Measurements from ENCODE around the gene TRIM63. TPM values are rescaled to one million over a fixed set of nuclear protein-coding genes. Genes with fewer than 3 reads are reported as not detected.

Gene TRIM63
- total and polyA plus RNA-seq, 2 donors (not counting 1 experiment from before 2014, with no cell fraction given), result not detected

DNA sequence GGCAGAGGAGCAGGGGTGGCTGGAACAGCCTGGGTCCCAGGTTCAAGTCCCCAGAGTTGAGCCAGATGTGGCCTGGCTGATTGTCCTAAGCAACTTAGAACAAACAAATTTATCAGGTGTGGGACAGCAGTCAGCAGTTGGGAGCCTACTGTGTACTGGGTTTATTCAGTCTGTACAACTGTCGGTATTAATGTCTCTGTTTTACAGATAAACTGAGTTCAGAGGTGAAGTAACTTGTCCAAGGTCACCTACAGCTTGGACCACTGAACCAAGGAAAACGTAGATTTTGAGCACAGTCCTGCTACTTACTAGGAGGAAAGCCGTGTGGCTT, 14.6 kb upstream of the TRIM63 start:
- Histone ChIP-seq H3K4me2 (replicated peaks; ENCODE audit: low read depth, low read length, poor library complexity, severe bottlenecking) (no peak overlapping the region), H3K9me3 (ENCODE audit: control extremely low read depth in 1 of 3, control insufficient read depth in 2 of 3, insufficient read depth in 1 of 3, low read length in 2 of 3) (no peaks in the 10 kb centered on the region), H3K4me1 (ENCODE audit: control insufficient read depth in 2 of 2, insufficient read depth in 2 of 2, low read length in 2 of 2) (no peaks in the 10 kb centered on the region), H3K4me3 (ENCODE audit: control extremely low read depth in 1 of 5, extremely low read depth in 1 of 5, insufficient read depth in 1 of 5, low read depth in 2 of 5, low read length in 4 of 5) (no peak overlapping the region), H3K79me2 (ENCODE audit: control insufficient read depth, insufficient read depth, low read length) (no peaks in the 10 kb centered on the region), H4K20me1 (ENCODE audit: control insufficient read depth, insufficient read depth, low read length, poor library complexity, severe bottlenecking) (no peaks in the 10 kb centered on the region), H3K9ac (ENCODE audit: low read length) (no peak overlapping the region), H3K27me3 (replicated peaks in 1 of 4; ENCODE audit: control extremely low read depth in 1 of 4, control insufficient read depth in 3 of 4, insufficient read depth in 4 of 4, low read length in 3 of 4) (peaks cover 0 to 13% (median 0%) of the 10 kb centered on the region in 4 experiments), H2AFZ (ENCODE audit: insufficient read depth, low read depth, low read length, poor library complexity, severe bottlenecking) (no peak overlapping the region), H3K36me3 (replicated peaks in 1 of 2; ENCODE audit: control extremely low read depth in 1 of 2, control insufficient read depth in 1 of 2, extremely low read depth in 1 of 2, insufficient read depth in 2 of 2, low read length in 1 of 2) (no peaks in the 10 kb centered on the region), H3K27ac (ENCODE audit: low read length in 2 of 2) (no peak overlapping the region)
- POLR2A ChIA-PET, result no interaction called here
- Mint-ChIP-seq H3K9me3 (ENCODE audit: insufficient read depth) (no peaks in the 10 kb centered on the region), H3K27me3 (peaks cover 38% of the 10 kb centered on the region), H3K4me3 (no peak overlapping the region), H3K27ac (no peak overlapping the region), H3K4me1 (no peaks in the 10 kb centered on the region)
- DNase-seq (no peak), ATAC-seq (ENCODE audit: low read depth) (no peak)
- CTCF ChIA-PET, result no interaction called here
- intact Hi-C loops (cut with micrococcal nuclease), result no loop called here
- WGBS (ENCODE audit: insufficient coverage), result no CpG with 5 or more reads among the region's 3 CpGs
- TF ChIP-seq, protein P1, sequence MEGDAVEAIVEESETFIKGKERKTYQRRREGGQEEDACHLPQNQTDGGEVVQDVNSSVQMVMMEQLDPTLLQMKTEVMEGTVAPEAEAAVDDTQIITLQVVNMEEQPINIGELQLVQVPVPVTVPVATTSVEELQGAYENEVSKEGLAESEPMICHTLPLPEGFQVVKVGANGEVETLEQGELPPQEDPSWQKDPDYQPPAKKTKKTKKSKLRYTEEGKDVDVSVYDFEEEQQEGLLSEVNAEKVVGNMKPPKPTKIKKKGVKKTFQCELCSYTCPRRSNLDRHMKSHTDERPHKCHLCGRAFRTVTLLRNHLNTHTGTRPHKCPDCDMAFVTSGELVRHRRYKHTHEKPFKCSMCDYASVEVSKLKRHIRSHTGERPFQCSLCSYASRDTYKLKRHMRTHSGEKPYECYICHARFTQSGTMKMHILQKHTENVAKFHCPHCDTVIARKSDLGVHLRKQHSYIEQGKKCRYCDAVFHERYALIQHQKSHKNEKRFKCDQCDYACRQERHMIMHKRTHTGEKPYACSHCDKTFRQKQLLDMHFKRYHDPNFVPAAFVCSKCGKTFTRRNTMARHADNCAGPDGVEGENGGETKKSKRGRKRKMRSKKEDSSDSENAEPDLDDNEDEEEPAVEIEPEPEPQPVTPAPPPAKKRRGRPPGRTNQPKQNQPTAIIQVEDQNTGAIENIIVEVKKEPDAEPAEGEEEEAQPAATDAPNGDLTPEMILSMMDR (IDR thresholded peaks at IDR 0.05), result no peak
- no peak for TF ChIP-seq EZH2 (IDR thresholded peaks at IDR 0.05; ENCODE audit: borderline replicate concordance, insufficient read depth, low read depth, low read length, poor library complexity, severe bottlenecking)

DNA sequence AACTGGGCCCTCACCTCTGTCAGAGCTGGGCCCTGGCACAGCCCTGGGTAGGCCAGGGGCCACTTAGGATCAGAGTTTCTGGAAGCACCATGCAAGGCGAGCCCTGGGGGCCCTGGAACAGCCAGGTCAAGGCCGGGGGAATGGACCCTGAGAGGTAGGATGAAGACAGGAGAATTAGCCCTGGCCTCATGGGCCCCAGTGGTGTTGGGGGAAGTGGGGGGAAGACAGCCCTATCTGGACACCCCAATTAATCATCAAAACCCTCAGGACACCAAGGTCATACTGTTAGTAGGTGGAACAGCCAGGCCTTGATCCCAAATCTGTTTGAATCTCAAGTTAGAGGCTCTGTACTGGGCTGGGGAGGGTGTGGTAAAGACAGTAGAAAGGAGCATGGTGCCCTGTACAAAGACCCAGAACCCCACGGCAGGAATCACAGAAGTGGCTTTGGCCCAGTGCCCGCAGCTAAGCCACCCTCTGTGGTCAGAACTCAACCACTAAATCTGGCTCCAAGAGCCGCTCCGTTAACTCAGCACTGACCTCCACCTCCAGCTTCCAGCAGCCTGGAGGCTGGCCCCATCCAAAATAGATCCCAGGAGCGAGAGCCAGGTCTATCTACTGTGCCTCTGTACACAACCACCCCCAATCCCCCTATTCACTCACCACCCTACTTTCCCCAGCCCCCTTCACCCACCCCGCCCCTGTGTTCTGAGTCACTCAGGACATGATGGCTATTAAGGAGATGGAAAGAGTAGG, 14.0 kb upstream of the TRIM63 start:
- Histone ChIP-seq H2AFZ (ENCODE audit: insufficient read depth, low read depth, low read length, poor library complexity, severe bottlenecking) (no peak overlapping the region), H3K4me1 (ENCODE audit: control insufficient read depth in 2 of 2, insufficient read depth in 2 of 2, low read length in 2 of 2) (no peaks in the 10 kb centered on the region), H3K9me3 (ENCODE audit: control extremely low read depth in 1 of 3, control insufficient read depth in 2 of 3, insufficient read depth in 1 of 3, low read length in 2 of 3) (no peaks in the 10 kb centered on the region), H3K27ac (ENCODE audit: low read length in 2 of 2) (no peak overlapping the region), H3K4me3 (ENCODE audit: control extremely low read depth in 1 of 5, extremely low read depth in 1 of 5, insufficient read depth in 1 of 5, low read depth in 2 of 5, low read length in 4 of 5) (no peak overlapping the region), H4K20me1 (ENCODE audit: control insufficient read depth, insufficient read depth, low read length, poor library complexity, severe bottlenecking) (no peaks in the 10 kb centered on the region), H3K27me3 (replicated peaks in 1 of 4; ENCODE audit: control extremely low read depth in 1 of 4, control insufficient read depth in 3 of 4, insufficient read depth in 4 of 4, low read length in 3 of 4) (peaks cover 0 to 13% (median under 1%) of the 10 kb centered on the region in 4 experiments), H3K79me2 (ENCODE audit: control insufficient read depth, insufficient read depth, low read length) (no peaks in the 10 kb centered on the region), H3K36me3 (replicated peaks in 1 of 2; ENCODE audit: control extremely low read depth in 1 of 2, control insufficient read depth in 1 of 2, extremely low read depth in 1 of 2, insufficient read depth in 2 of 2, low read length in 1 of 2) (no peaks in the 10 kb centered on the region), H3K9ac (ENCODE audit: low read length) (no peak overlapping the region), H3K4me2 (replicated peaks; ENCODE audit: low read depth, low read length, poor library complexity, severe bottlenecking) (no peak overlapping the region)
- no peak for TF ChIP-seq EZH2 (IDR thresholded peaks at IDR 0.05; ENCODE audit: borderline replicate concordance, insufficient read depth, low read depth, low read length, poor library complexity, severe bottlenecking)
- TF ChIP-seq, protein P1 (IDR thresholded peaks at IDR 0.05), result no peak
- Mint-ChIP-seq H3K4me3 (no peak overlapping the region), H3K27me3 (peaks cover 41% of the 10 kb centered on the region), H3K9me3 (ENCODE audit: insufficient read depth) (no peaks in the 10 kb centered on the region), H3K4me1 (no peaks in the 10 kb centered on the region), H3K27ac (no peak overlapping the region)
- intact Hi-C loops (cut with micrococcal nuclease), result no loop called here
- WGBS (ENCODE audit: insufficient coverage), result 47% methylated on average over 6 of the region's 8 CpGs
- ATAC-seq (ENCODE audit: low read depth) (no peak), DNase-seq (no peak)
- POLR2A ChIA-PET, result no interaction called here
- CTCF ChIA-PET, result no interaction called here

Measured in B cell (primary cell).